Sigmoid colon (tissue), 7 donors: ENCODE measurements around the gene INKA1. TPM values are rescaled to one million over a fixed set of nuclear protein-coding genes. Genes with fewer than 3 reads are reported as not detected.

Experiments
- DNase-seq: peaks from one replicate; pipeline ENCODE4 v3.0.0-alpha.2; 2019
- H3K27ac ChIP-seq, 4 donors: fragments of 200-600 bp; sonication (generic); one replicate each; pipeline ENCODE4 v1.5.1; 2016 to 2019; ENCODE audit warnings: mild to moderate bottlenecking in 1 of 4
- H3K27me3 ChIP-seq, 3 donors: fragments of 200-600 bp; sonication (generic); one replicate each; pipeline ENCODE4 v1.5.1; 2019; ENCODE audit warnings: mild to moderate bottlenecking in 1 of 3
- H3K36me3 ChIP-seq, 4 donors: fragments of 200-600 bp; sonication (generic); one replicate each; pipeline ENCODE4 v1.5.1; 2016 to 2019
- H3K4me1 ChIP-seq, 4 donors: fragments of 200-600 bp; sonication (generic); one replicate each; pipeline ENCODE4 v1.5.1; 2017 to 2019
- H3K4me3 ChIP-seq, 4 donors: fragments of 200-600 bp; sonication (generic); one replicate each; pipeline ENCODE4 v1.5.1; 2017 to 2019; ENCODE audit warnings: mild to moderate bottlenecking in 2 of 4, moderate library complexity in 1 of 4
- H3K9me3 ChIP-seq, 4 donors: fragments of 200-600 bp in 3 of 4; sonication (generic) in 3 of 4; one replicate each; pipeline versions ENCODE4 v1.5.1 to v1.6.1; 2013 to 2019
- EP300 ChIP-seq, 4 donors: sonication (generic); formaldehyde crosslinking; IDR thresholded peaks; one replicate each; pipeline ENCODE4 v1.6.1; 2017; ENCODE audit warnings: antibody characterized with exemption in 4 of 4
- POLR2A ChIP-seq, 2 donors: fragments of 450-650 bp; IDR thresholded peaks; one replicate each; pipeline ENCODE4 v1.6.1; 2016; ENCODE audit warnings: antibody characterized with exemption in 2 of 2, mild to moderate bottlenecking in 2 of 2, moderate library complexity in 2 of 2
- POLR2AphosphoS5 ChIP-seq, 4 donors: sonication (generic); formaldehyde crosslinking; IDR thresholded peaks; one replicate each; pipeline ENCODE4 v1.6.1; 2017; ENCODE audit warnings: antibody characterized with exemption in 4 of 4
- WGBS, 2 donors: extraction: QIAGEN DNeasy Blood & Tissue Kit; methylation state at CpG; one replicate each; pipeline ENCODE4 v1.1.7; 2013; 5-methylcytosine and 5-hydroxymethylcytosine counted together
- intact Hi-C: fragments of 100-400 bp; cut with DNase I; formaldehyde crosslinking; loops from one replicate; pipeline ENCODE4 v1.15.1; 2023
- polyA plus RNA-seq, 3 donors: library from polyadenylated mRNA; stranded (reverse); fragments of 200-250 nt; gene quantifications; one replicate each; pipeline ENCODE4 v1.2.3, GENCODE V29; 2013
- total RNA-seq, 4 donors: library from RNA; depleted of rRNA; stranded (reverse); fragments of >200 nt; gene quantifications; one replicate each; pipeline ENCODE4 v1.1.0, GENCODE V29; 2016
- TF ChIP-seq, protein P1 (sequence below), 4 experiments: fragments of 450-650 bp in 3 of 4; fragments of 200-600 bp in 1 of 4; IDR thresholded peaks; one replicate each; pipeline ENCODE4 v1.5.1; 2016 to 2019; ENCODE audit warnings: antibody characterized with exemption in 4 of 4, mild to moderate bottlenecking in 3 of 4, moderate library complexity in 2 of 4
- donor health status: healthy with polysubstance abuse.
- donor health status: Bipolar disorder and iron deficiency.
- donor health status: healthy.

INKA1 gene
- total and polyA plus RNA-seq, 7 donors = 0.60 to 5.0 (median 3.7) TPM; not detected in 1

DNA sequence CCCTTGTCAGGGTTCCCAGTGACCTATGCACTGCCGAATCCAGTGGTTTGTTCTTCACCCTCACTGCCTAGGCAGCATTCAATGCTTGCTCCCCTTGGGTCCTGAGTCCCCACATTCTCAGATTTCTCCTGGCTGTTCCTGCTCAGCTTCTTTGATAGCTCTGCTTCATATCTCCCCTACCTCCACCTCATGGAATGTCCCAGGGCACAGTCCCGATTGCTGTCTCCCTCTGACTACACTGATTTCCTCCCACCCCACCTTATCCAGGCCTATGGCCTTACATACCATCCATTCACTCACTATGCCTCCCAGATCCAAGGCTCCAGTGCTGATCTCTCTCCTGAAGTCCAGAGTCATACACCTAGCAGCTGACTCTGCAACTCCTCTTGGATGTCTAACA, 1.9 kb upstream of the INKA1 start:
- no peak overlapping the region for H3K4me3 ChIP-seq
- H3K27ac ChIP-seq = no peak overlapping the region
- peaks cover 0 to 34% (median 30%) of the 10 kb centered on the region in 4 donors for H3K4me1 ChIP-seq
- no peaks in the 10 kb centered on the region for H3K9me3 ChIP-seq
- 91 to 93% methylated on average over 2 of the region's 2 CpGs for WGBS, 2 donors
- TF ChIP-seq, protein P1, sequence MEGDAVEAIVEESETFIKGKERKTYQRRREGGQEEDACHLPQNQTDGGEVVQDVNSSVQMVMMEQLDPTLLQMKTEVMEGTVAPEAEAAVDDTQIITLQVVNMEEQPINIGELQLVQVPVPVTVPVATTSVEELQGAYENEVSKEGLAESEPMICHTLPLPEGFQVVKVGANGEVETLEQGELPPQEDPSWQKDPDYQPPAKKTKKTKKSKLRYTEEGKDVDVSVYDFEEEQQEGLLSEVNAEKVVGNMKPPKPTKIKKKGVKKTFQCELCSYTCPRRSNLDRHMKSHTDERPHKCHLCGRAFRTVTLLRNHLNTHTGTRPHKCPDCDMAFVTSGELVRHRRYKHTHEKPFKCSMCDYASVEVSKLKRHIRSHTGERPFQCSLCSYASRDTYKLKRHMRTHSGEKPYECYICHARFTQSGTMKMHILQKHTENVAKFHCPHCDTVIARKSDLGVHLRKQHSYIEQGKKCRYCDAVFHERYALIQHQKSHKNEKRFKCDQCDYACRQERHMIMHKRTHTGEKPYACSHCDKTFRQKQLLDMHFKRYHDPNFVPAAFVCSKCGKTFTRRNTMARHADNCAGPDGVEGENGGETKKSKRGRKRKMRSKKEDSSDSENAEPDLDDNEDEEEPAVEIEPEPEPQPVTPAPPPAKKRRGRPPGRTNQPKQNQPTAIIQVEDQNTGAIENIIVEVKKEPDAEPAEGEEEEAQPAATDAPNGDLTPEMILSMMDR (IDR thresholded peaks at IDR 0.05) = no peak
- TF ChIP-seq EP300 (IDR thresholded peaks at IDR 0.05) (no peak), POLR2AphosphoS5 (IDR thresholded peaks at IDR 0.05) (no peak)
- no peaks in the 10 kb centered on the region for H3K36me3 ChIP-seq
- DNase-seq = no peak
- H3K27me3 ChIP-seq = no peaks in the 10 kb centered on the region
- intact Hi-C loops = no loop called here

DNA sequence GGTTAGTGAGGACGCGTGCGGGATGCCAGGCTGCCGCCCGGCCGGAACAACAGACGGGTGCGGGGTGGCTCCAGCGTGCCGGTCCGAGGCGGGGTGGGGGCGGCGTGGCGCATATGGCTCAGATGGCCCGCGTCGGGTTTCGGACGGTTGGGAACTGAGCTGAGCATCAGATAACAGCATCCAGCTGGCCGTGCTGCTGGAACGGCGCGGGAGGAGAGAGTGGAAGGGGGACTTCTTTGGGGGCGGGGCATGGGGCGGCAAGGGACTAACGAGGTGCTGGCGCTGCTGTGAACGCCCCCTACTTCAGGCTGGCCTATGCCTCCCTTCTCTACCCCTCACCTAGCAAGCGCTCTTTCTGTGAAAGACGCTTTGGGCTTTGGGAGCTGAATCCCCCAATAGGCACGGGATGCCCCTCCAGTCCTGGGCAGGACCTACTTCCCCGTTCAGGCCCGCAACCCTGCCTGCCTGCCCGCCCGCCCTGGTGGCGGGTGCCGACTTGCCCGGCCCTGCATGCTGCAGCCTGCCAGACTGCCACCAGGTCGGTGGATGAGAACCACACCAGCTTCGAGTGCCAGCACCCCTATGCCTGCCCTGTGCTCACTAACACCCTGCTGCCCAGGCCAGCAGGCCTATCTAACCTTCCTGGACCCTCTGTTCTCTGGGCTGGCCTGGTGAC, 542 bp downstream of the INKA1 start:
- Histone ChIP-seq H3K36me3 (peaks cover 0 to under 1% (median 0%) of the 10 kb centered on the region in 4 donors), H3K27ac (peak overlapping the region; percentile 88 to 95 (median 92)), H3K9me3 (no peaks in the 10 kb centered on the region), H3K4me1 (peaks cover 0 to 55% (median 38%) of the 10 kb centered on the region in 4 donors), H3K27me3 (no peaks in the 10 kb centered on the region), H3K4me3 (peak overlapping the region; percentile 57 to 86 (median 70))
- TF ChIP-seq POLR2A (IDR thresholded peaks at IDR 0.05) (no peak), POLR2AphosphoS5 (IDR thresholded peaks at IDR 0.05) (no peak)
- TF ChIP-seq, protein P1 (IDR thresholded peaks at IDR 0.05) = no peak
- 2% methylated on average over 41 of the region's 41 CpGs for WGBS, 2 donors
- peak; percentile 73 for DNase-seq
- intact Hi-C loops = no loop called here

DNA sequence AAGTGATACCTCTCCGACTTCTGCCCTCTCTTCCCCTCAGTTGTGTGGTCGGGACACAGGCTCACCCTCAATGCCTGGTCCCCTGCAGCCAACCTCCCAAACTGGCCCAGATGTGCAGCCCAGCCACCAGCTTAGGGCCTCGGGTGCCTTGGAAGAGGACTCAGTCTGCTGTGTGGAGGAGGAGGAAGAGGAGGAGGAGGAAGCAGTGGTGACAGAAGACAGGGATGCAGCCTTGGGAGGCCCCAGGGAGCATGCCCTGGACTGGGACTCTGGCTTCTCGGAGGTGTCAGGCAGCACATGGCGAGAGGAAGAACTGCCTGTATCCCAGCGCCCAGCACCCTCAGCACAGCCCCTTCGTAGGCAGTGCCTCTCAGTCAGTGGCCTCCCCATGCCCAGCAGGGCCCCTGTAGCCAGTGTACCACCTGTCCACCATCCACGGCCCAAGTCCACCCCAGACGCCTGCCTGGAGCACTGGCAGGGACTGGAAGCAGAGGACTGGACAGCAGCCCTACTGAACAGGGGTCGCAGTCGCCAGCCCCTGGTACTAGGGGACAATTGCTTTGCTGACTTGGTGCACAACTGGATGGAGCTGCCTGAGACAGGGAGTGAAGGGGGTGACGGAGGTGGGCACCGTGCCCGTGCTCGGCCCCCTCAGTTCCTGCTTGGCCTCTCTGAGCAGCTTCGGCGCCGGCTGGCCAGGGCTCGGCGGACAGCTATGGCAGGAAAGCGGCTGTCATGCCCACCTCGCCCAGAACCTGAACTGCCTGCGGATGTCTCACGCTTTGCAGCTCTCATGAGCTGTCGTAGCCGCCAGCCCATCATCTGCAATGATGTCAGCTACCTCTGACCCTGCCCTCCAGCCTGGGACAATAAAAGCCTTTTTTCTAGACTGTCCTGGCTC, 1.3 kb downstream of the INKA1 start:
- TF ChIP-seq POLR2A (IDR thresholded peaks at IDR 0.05) = no peak
- no peak for TF ChIP-seq EP300 (IDR thresholded peaks at IDR 0.05)
- TF ChIP-seq, protein P1 (IDR thresholded peaks at IDR 0.05) = no peak
- no peak for TF ChIP-seq POLR2AphosphoS5 (IDR thresholded peaks at IDR 0.05)
- Histone ChIP-seq H3K4me3 (peak overlapping the region; percentile 57 to 86 (median 70)), H3K9me3 (no peaks in the 10 kb centered on the region), H3K27ac (peak overlapping the region; percentile 88 to 95 (median 92)), H3K27me3 (no peaks in the 10 kb centered on the region), H3K36me3 (peaks cover under 1 to 8% (median 4%) of the 10 kb centered on the region in 4 donors), H3K4me1 (peaks cover 0 to 55% (median 38%) of the 10 kb centered on the region in 4 donors)
- intact Hi-C loops = no loop called here
- DNase-seq = no peak
- 55 to 82% methylated on average over 26 of the region's 26 CpGs for WGBS, 2 donors

DNA sequence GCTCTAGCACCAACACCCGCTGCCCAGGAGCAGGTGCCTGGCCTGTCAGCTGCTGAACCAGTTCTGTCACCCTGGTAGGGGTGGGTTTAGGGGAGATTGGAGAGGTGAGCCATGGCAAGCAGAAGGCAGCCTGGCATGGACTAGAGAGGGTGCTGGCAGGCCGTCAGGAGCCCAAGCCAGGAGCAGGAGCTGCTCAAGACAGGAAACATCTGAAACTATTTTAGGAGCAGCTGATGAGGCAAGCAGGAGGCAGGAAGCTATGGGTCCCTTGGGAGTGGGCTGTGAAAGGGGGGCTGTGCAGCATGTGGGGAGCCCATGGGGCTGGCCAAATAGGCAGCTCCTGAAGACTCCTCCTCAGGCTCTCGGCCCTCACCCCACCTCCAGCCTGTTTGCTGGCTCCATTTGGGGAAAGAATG, 2.3 kb downstream of the INKA1 start:
- peak overlapping the region; percentile 88 to 95 (median 92) for H3K27ac ChIP-seq
- DNase-seq = peak; percentile 94
- peak overlapping the region in 1 of 4 donors; percentile 10 for H3K4me3 ChIP-seq
- H3K9me3 ChIP-seq = no peaks in the 10 kb centered on the region
- peaks cover 3 to 18% (median 10%) of the 10 kb centered on the region in 4 donors for H3K36me3 ChIP-seq
- peaks cover 0 to 55% (median 38%) of the 10 kb centered on the region in 4 donors for H3K4me1 ChIP-seq
- no peak for TF ChIP-seq POLR2A (IDR thresholded peaks at IDR 0.05)
- peak; percentile 55 to 77 (median 62) for TF ChIP-seq POLR2AphosphoS5 (IDR thresholded peaks at IDR 0.05)
- no peaks in the 10 kb centered on the region for H3K27me3 ChIP-seq
- WGBS, 2 donors = 46 to 88% methylated on average over 3 of the region's 3 CpGs
- intact Hi-C loops = no loop called here
